Kidney tubule cell (primary cell): ENCODE data around the gene SYNCRIP.

Experiments used
- DNase-seq: peaks from one replicate; pipeline ENCODE4 v3.0.0-alpha.2; 2018; ENCODE audit warnings: low spot score

The SYNCRIP gene

DNA sequence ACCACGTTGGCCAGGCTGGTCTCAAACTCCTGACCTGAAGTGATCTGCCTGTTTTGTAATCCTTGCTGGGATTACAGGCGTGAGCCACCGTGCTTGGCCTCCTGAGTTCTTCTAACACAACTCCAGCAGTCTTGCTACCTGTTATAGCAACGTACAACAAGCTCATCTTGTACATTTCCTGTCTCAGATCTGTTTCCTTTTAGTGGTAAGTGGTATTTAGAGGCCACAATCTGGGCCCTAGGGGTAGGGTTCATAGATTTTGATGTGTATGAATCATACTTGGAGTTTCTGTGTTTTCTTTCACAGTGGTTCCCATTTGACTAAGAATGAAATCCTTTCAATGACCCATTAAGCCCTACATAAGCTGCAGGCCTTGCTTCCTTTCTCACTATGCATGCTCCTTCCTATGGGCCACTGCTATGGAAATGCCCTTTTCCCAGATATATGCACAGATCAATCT, 27.1 kb upstream of the SYNCRIP start:
- DNase-seq = peak; percentile 70

DNA sequence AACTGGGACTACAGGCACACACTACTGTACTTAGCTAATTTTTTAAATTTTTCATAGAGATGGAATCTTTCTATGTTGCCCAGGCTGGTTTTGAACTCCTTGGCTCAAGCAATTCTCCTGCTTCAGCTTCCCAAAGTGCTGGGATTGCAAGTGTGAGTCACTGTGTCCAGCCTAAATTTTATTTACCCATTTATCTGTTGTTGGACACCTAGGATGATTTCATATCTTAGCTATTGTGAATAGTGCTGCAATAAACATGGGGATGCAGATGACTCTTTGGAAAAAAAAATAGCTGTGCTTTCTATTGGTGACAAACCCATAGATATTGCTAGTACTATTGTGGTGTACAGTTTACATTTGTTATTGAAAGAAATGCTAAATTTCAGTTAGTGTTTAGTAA, 19.6 kb upstream of the SYNCRIP start:
- DNase-seq = no peak

DNA sequence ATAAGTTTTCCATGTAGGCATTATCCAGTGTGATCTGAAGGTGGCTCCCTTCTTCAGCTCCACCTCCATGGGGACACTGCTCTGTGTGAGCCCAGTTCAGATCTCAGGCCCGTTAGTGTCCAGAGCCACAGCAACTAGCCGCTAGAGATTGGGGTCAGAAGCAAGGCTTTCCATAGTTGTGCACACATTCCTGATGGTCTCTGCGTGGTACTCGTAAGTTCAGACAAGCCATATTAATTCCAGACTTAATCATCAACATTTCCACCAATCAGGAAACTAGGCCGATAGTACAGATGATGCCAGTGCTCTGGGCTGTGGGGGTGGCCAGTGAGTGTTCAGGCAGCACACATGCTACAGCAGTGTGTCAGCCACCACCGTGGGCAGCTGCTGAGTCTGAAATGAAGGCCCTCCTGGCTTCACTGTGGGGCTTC, 17.5 kb upstream of the SYNCRIP start:
- peak; percentile 85 for DNase-seq

DNA sequence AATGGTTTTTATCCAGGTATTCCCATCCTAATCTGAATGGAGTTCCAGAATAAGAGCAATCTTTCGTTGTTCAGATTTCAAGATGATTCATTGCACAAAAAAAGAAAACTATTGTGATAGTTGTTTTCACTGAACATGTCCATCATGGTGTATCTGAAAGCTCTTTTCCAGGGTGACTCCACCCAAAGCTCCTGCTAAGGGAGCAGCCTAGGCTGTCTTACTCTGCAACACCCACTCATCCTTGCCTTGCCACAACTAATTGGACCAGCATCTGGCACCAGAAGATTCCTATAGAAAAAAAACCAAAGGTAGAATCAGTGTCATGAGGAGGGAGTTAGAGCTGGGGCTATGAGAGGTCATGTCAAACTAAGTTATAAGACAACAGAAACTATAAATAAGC, 7.9 kb upstream of the SYNCRIP start:
- DNase-seq = no peak

DNA sequence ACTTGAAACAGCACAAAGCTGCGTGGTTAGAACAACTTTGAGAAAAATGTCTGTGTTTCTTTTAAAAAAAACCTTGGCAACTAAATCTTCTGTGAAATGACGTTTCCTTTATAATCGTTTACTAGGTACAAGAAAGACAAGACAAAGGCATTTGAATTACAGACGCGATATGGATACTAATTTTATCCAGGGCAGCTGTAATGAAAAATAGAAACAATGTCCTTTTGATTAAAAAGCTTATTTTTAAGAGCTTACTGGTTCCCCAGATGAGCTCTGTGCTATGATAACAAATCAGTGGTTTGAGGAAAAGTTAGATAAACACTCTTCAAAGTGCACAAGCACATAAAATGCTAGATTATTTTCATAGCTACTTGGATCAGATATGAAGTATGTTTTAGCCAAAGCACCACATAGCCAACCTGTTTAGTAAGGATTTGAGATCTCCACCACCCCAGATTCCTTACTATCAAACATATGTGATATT, 1.6 kb upstream of the SYNCRIP start:
- DNase-seq = no peak

DNA sequence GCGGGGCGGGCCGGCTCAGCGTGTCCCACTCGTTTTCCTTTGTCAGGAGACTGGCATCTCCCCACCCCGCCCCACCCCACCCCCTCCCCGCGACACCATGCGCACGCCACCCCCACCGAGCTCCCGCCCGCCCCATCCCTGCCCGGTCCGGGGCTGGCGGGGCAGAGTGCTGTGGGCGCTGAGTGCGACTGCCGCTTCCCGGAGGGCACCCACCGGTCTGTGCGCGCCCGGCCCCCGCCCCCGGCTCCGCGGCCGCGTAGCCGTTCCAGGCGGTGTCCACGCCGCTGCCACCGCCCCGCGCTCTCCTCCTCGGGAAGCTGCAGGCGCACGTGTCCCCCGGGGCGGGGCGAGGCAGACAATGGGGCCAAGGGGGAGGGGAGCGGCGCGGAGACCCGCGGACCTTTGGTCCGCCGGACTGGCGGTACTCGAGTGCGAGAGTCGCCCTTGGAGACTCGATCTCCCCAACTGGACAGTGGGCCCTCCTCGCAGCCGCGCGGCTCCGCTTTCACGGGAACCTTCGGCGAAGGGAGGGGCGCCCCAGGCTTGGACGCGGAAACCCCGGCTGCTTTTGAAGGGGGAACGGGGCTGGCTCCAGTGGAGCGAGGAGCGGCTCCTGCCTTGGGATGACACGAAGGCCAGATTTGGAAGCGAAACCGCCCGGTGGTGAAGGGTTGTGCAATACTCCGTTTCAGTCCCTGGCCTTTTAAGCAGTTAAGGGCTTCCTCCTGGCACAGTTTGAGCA, 1.0 kb upstream of the SYNCRIP start:
- peak; percentile 96 for DNase-seq

DNA sequence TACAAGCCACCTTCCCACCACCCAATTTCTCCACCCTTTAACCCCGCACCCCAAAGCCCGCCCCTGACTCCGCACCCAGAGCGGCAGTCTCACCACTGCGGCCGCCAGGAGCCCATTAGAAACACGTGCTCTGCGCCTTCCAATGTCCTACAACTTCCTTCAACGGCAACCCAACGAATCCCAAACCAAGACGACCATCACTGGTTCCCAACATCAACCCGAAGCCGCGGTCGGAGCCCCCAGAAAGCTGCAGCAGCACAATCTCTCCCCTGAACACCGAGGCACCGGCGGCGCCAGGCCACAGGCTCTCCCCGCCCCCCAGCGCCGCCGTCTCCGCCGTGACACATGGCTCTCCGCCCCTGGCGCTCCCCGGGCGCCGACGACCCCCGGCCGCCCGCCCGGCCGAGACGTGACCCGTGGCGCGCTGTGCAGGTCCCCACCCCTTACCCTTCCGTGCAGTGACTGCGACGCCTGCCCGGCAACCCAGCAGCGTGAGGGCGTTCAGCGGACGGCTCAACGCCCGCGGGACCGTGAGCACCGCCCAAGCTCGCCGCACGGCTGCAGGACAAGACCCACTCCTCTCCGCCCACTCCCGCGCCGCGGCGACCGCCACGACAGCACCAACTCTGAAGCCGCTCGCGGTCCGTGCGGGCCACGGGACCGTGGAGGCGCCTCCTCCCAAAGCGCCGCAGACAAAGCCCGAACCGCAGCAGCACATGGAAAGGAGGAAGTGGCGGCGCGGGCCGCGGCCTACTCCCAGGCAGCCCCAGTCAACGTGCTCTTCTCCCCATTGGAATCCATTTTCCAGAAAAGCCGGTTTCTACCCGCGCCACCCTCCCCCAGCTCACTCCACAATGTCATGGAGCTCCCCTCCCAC, 551 bp downstream of the SYNCRIP start:
- peak; percentile 49 for DNase-seq

DNA sequence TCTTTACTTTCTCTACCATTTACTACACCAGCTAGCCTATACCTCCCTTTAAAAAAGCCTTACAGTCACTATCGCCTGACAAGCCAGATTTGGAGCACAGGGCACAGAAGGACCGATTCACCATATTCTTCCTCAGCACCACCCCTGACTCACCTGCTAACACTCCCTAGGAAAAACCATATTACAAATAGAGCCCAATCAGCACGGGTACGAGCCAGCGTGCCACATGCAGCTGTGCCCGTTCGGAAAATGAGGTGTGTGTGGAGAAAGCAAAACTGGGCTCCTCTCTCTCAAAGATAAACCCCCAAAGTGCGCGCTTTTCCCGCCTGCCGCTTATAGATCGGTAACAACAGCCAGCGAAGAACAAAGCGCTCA, 1.2 kb downstream of the SYNCRIP start:
- peak; percentile 51 for DNase-seq

DNA sequence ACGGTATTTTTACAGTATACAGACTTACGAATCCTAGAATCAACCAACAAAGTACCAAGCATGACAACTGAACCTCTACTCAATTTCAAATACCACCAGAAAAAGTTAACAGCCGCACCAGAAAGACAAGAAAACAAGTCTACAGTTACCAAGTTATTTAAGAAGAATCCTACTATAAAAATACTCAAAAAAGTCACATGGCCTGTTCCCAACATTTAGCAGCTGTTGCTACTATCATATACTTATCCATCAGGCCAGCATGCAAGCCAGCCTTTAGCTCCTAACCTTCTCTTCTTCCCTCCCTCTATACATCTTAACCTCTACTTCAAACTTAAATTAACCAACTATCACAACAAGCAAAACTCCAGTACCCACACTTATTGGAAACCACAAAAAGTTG, 1.9 kb downstream of the SYNCRIP start:
- DNase-seq = no peak

DNA sequence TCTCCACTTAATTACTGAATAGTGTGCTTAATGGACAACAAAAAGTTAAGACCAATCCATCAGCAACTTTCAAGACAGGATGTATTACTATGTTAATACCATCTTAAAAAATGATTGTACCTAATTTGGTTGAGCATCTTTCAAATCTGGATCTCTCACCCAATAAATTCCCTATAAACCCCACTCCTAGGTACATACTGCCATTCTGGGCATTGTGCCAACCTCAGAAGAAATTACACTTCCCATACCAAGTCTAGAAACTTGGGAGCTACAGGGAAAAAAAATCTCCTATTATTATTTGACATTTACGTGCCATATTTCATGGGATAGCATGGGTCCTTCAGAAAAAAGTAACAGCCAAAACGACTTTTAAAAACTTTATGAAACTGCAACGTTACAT, 5.1 kb downstream of the SYNCRIP start:
- no peak for DNase-seq

DNA sequence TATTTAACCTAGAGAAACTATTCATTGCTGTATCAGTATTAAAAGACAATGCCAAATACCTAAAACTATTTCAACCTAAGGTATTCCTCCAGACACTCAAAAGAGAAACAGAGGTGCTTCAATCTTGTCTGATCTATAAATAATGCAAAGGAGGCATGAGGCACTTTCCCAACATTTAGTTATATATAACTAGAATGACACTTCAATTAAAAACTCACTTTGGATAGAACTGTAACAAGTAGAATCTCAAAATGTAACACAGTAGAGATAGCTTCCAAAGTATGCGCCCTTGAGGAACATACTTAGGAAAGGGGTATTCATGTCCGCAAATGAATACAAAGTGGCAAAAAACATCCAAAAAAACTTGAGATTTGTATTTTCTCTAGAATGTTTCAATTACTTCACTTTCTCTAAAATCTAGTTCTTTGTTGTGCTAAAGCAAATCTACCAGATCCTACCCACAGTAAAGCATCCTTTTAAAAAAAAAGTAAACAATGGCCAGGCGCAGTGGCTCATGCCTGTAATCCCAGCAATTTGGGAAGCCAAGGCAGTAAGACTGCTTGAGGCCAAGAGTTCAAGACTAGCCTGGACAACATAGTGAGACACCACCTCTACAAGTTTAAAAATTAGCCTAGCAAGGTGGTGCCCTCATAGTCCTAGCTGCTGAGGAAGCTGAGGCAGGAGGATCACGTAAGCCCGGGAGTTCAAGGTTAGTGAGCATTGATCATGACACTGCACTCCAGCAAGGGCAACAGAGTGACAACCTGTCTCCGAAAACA, 10.3 kb downstream of the SYNCRIP start:
- DNase-seq = no peak

DNA sequence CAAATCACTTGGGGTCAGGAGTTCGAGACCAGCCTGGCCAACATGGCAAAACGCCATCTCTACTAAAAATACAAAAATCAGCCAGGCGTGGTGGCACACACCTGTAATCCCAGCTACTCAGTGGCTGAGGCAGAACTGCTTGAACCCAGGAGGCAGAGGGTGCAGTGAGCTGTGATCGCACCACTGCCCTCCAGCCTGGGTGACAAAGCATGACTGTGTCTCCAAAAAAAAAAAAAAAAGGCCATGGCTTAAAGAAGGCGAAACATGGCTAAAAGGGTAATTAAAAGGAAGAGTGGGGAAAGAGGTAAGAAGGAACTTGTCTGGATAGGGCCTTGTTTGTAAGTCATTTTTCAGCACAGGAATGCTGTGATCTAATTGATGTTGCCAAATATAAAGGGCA, 11.6 kb downstream of the SYNCRIP start:
- peak; percentile 86 for DNase-seq

DNA sequence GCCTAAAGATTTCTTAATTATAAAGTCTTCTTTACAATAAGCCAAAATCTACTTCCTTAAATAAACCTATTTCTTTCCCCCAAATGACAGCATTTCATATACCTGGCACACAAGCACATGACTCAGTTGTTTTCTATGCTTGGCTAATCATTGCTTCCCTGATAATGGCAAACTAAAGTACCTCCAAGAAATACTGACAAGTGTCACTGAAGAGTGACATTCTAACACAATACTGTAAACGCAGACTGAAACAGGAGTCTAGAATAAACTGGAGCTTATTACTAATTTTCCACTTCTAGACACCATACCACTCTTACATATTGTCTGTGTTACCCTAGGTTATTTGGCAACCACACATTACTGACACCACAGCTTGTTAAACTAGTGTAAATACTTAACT, 14.3 kb downstream of the SYNCRIP start:
- DNase-seq = peak; percentile 64

DNA sequence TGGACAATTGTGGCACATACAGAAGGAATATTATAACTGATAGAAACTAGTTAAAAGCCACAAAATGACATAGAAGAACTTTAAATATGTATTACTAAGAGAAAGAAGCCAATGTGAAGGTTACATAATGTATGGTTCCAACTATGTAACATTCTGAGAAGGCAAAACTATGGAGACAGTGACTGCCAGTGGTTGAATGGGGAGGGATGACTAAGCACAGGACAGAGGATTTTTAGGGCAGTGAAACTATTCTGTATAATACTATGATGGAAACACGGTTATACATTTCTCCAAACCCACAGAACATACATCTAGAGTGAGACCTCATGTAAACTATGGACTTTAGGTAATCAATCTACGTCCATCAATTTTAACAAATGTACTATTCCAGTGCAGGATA, 22.4 kb downstream of the SYNCRIP start:
- no peak for DNase-seq

DNA sequence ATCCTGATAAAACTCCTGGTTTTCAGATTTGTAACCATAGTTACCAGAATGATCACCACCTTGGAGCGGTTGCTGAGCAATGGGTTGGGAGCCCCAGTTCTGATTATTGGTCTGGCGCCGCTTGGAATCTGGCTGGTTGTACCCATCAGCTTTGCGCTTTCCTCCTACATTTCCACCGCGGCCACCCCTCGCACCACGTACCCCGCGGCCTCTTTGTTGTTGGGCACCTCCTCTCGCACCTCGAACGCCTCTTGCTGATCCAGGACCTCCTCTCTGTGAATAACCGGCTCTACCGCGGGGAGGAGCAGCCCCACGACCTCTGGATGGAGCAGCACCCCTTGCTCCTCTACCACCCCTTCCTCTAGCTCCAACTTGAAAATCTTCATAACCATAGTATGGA, 27.9 kb downstream of the SYNCRIP start:
- no peak for DNase-seq

DNA sequence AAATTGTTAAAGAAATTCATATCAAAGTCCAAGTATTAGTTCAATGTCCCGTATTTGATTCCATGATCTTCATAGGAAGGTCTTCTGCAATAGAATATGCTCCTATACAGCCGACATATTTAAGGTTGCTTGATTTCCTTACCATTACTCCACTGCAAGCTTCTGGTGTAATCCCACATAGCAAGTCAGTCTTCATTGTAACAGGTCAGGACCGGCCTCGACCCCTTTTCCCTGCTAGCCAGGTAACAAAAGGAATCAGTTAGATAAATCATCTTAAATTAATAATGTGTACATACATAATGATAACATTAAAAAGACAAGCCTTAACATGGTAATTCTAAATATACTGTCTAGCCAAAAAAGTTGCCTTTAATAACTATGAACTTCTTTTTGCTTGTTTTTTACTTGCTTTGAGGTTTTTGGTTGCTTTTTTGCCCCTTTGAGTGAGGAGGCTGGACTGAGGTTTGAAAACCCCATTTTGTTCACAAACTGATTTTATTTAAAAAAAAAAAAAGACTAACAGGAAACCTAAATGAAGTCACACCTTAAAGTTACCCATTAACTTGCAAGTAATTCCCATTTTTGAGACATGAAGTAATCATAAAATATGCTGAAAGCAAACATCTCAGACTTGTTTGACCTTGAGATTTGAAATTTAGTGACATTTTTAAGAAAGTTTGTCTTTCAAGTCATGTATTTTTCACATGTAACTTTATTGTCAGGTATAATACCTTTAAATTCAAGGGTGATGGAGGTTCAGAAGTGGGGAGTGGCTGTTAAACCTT, 29.8 kb downstream of the SYNCRIP start:
- peak; percentile 76 for DNase-seq

DNA sequence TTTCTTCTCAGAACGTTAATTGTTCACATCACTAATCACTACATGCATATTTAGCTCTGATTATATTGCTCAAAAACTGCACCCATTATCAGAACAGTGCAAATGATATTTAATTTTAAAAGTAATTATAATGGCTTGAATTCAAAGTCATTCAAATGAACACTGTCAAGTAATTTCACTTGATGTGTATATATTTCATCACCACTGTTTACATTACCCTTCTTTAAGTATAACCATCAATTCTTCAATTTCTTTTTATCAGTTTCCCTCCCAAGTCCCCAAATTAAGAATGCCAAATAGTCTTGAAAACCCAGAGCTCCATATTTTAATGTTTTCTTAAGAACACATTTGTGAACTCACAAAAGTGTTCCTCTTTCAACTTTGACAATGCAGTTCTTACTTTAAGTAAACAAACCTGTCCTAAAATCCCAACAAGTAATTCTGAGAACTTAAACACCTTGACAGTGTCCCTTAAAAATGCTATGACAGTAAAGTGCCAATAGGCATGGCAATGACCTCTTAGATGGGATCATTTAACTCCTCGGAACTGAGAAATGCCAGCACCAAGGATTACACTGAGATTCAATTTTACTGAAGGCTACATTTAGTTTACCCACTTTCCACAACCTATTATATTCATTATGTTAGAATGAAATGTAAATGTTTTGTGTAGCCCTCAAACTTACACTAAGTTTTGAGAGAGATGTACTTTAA, 32.3 kb downstream of the SYNCRIP start:
- DNase-seq = no peak

DNA sequence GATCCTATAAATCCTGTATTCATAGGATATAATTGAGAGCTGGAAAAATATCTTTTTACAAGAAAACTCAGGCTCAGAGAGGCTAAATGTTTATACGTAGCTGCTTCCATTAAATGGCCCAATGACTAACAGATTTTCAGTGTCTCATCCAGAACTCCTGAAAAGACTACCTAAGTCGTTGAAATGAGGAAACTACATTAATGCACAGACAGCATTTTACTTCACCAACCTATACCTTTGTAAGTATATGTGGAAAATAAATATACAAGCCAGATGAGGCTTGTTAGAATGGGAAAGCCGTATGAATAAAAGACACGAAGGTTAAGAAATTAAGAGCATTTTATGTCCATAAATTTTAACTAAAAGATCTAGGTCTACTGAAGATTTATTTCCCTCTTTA, 40.6 kb downstream of the SYNCRIP start:
- DNase-seq = no peak

DNA sequence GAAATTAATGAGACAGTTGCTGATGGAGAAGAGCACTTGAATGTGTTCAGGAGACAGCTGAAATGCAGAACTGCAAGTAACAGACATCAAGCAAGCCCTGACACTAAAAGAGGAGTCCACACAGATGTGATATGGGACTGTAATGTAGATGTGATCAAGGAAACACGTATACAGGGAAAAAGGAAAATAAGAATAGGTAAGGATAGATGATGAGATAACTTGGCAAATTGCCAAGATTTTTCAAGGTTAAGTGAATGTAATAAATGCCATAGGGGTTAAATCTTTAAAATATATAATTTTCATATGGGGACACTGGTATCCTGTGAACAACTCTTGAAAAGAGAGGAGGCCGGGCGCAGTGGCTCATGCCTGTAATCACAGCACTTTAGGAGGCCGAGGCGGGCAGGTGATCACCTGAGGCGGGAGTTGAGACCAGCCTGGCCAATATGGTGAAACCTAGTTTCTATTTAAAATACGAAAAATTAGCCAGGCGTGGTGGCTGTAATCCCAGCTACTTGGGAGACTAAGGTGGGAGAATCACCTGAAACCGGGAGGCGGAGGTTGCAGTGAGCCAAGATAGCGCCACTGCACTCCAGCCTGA, 41.9 kb downstream of the SYNCRIP start:
- DNase-seq = no peak

DNA sequence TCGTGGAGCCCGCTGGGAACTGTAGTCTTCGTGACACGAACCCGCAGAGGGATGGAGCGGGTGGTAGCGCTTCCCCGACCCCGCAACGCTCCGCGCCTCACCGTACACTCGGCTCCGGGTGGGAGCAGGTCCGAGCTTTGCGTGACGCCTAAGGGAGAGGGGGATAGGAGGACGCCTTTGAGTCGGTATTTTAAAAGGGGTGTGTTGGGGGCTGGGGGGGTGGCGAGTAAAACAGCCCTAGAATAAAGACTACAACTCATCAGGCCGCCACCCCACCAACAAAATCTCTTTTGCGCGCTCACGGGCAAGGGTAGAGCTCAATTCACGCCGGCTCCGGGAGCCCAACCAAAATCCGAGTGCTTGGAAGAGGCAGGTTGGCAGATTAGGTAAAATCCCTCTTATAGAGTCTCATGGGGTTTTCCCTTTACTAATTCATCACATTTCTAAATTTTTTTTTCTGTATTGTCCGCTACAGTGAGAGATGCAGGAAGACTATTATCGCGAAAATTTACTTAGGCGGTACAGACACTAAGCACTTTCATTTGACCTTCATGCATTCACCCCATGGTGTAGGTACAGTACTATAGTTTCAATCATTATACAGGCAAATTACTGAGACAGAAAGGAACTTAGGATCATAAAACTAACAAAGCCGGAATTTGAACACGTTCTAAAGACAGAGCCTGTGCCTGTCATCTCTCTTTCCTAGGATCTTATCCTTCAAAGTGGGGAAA, 48.3 kb downstream of the SYNCRIP start:
- no peak for DNase-seq
